ENCODE measurements around the gene CDH3.

DNA sequence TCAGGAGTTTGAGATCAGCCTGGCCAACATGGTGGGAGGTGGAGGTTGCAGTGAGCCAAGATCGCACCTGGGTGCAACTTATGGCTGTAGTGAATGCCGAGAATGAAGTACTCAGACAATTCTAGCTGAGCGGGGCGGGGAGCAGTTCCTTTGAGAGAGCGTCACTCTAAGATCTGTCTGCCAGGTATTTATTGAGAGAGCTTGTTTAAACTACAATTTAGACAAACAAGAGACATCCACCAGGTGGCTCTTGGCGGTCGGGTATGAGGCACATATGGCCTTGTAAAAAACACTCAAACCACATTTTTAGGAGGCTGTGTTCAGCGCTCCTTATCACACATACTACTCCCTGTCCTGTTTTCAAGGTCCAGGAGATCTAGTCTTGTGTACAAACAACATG lies 51.4 kb downstream of the CDH3 start:
- no peak for TF ChIP-seq ZNF70 (CRISPR knock-in tag; IDR thresholded peaks at IDR 0.05)
- no peak for TF ChIP-seq PPARA (CRISPR knock-in tag; IDR thresholded peaks at IDR 0.05; ENCODE audit: borderline replicate concordance)
- TF ChIP-seq, protein P1, sequence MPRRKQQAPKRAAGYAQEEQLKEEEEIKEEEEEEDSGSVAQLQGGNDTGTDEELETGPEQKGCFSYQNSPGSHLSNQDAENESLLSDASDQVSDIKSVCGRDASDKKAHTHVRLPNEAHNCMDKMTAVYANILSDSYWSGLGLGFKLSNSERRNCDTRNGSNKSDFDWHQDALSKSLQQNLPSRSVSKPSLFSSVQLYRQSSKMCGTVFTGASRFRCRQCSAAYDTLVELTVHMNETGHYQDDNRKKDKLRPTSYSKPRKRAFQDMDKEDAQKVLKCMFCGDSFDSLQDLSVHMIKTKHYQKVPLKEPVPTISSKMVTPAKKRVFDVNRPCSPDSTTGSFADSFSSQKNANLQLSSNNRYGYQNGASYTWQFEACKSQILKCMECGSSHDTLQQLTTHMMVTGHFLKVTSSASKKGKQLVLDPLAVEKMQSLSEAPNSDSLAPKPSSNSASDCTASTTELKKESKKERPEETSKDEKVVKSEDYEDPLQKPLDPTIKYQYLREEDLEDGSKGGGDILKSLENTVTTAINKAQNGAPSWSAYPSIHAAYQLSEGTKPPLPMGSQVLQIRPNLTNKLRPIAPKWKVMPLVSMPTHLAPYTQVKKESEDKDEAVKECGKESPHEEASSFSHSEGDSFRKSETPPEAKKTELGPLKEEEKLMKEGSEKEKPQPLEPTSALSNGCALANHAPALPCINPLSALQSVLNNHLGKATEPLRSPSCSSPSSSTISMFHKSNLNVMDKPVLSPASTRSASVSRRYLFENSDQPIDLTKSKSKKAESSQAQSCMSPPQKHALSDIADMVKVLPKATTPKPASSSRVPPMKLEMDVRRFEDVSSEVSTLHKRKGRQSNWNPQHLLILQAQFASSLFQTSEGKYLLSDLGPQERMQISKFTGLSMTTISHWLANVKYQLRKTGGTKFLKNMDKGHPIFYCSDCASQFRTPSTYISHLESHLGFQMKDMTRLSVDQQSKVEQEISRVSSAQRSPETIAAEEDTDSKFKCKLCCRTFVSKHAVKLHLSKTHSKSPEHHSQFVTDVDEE (CRISPR knock-in tag; IDR thresholded peaks at IDR 0.05) = no peak
- TF ChIP-seq ZFP30 (CRISPR knock-in tag; IDR thresholded peaks at IDR 0.05) = no peak
- TF ChIP-seq, protein P2, sequence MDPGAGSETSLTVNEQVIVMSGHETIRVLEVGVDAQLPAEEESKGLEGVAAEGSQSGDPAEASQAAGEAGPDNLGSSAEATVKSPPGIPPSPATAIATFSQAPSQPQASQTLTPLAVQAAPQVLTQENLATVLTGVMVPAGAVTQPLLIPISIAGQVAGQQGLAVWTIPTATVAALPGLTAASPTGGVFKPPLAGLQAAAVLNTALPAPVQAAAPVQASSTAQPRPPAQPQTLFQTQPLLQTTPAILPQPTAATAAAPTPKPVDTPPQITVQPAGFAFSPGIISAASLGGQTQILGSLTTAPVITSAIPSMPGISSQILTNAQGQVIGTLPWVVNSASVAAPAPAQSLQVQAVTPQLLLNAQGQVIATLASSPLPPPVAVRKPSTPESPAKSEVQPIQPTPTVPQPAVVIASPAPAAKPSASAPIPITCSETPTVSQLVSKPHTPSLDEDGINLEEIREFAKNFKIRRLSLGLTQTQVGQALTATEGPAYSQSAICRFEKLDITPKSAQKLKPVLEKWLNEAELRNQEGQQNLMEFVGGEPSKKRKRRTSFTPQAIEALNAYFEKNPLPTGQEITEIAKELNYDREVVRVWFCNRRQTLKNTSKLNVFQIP (CRISPR knock-in tag; IDR thresholded peaks at IDR 0.05; ENCODE audit: borderline replicate concordance, low read depth) = no peak
- no peak for TF ChIP-seq ISL1 (CRISPR knock-in tag; IDR thresholded peaks at IDR 0.05)
- TF ChIP-seq, protein P3, sequence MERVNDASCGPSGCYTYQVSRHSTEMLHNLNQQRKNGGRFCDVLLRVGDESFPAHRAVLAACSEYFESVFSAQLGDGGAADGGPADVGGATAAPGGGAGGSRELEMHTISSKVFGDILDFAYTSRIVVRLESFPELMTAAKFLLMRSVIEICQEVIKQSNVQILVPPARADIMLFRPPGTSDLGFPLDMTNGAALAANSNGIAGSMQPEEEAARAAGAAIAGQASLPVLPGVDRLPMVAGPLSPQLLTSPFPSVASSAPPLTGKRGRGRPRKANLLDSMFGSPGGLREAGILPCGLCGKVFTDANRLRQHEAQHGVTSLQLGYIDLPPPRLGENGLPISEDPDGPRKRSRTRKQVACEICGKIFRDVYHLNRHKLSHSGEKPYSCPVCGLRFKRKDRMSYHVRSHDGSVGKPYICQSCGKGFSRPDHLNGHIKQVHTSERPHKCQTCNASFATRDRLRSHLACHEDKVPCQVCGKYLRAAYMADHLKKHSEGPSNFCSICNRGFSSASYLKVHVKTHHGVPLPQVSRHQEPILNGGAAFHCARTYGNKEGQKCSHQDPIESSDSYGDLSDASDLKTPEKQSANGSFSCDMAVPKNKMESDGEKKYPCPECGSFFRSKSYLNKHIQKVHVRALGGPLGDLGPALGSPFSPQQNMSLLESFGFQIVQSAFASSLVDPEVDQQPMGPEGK (CRISPR knock-in tag; IDR thresholded peaks at IDR 0.05; ENCODE audit: borderline replicate concordance) = no peak
- no peak for TF ChIP-seq TOX (CRISPR knock-in tag; IDR thresholded peaks at IDR 0.05; ENCODE audit: borderline replicate concordance)

Data from SK-N-SH treated with all-trans-retinoic acid at 6 μM for 48 hours (cell line).